K562 (cell line): Measurements from ENCODE around the gene MYO3B. TPM values are rescaled to one million over a fixed set of nuclear protein-coding genes. Genes with fewer than 3 reads are reported as not detected.

Experiments
- ATAC-seq: fragments of 200-7000 bp; cut with Tn5 transposase; 3 replicates; pipeline ENCODE4 v1.9.1; 2020; ENCODE audit warnings: moderate library complexity
- BruUV-seq: library from RNA; stranded (reverse); fragments of 400-500 nt; replicated peaks from 2 replicates; lab custom pipeline; 2021; lab: Mats Ljungman, UMichigan
- CTCF ChIA-PET: fragments of 300-600 bp; formaldehyde crosslinking; extraction: SDS; loops from one replicate; lab custom pipeline; 2021; ENCODE audit warnings: low intra/inter-chr PET ratio; lab: Yijun Ruan, JAX
- POLR2A ChIA-PET: fragments of 300-600, 350-650 bp; sonication (Branson Sonifier 250); formaldehyde crosslinking; extraction: SDS; loops from one replicate; lab custom pipeline; 2021; ENCODE audit warnings: antibody characterized with exemption, inconsistent platforms; lab: Yijun Ruan, JAX
- DNase-seq, 4 experiments: peaks; one replicate each; pipeline versions ENCODE4 v3.0.0 to v3.0.0-alpha.2; 2011 to 2018; ENCODE audit warnings: low spot score in 3 of 4, mixed read lengths in 3 of 4; ENCODE audit errors: extremely low read depth in 1 of 4
- FAIRE-seq: peaks from 2 replicates; lab custom pipeline; 2011; peaks lifted over from hg19 to GRCh38; lab: Jason Lieb, UNC
- H2AFZ ChIP-seq: 2 replicates; pipeline ENCODE4 v1.6.0; 2011; ENCODE audit warnings: low read depth, low read length, control low read depth, inconsistent platforms
- H3K27ac ChIP-seq: fragments of 200-600 bp; 3 replicates; pipeline ENCODE4 v1.8.0; 2011; ENCODE audit warnings: low read depth, mild to moderate bottlenecking, control low read depth, inconsistent platforms, low read length, moderate library complexity, mixed read lengths; ENCODE audit errors: extremely low read depth
- H3K27me3 ChIP-seq, 2 experiments: fragments of 300-600 bp in 1 of 2; 2 replicates in 1 of 2; 3 replicates in 1 of 2; pipeline versions ENCODE4 v1.6.0 to v1.8.0; 2011; ENCODE audit warnings: inconsistent platforms in 2 of 2, low read length in 2 of 2, mild to moderate bottlenecking in 1 of 2, mixed read lengths in 1 of 2, moderate library complexity in 1 of 2; ENCODE audit not compliant: control insufficient read depth in 2 of 2, insufficient read depth in 2 of 2
- H3K36me3 ChIP-seq: fragments of 300-600 bp; 3 replicates; pipeline ENCODE4 v1.8.0; 2011; ENCODE audit warnings: mild to moderate bottlenecking, low read length, inconsistent platforms; ENCODE audit not compliant: control insufficient read depth, insufficient read depth
- H3K4me1 ChIP-seq, 2 experiments: fragments of 200-600 bp in 1 of 2; replicated peaks in 1 of 2; 2 replicates in 1 of 2; 3 replicates in 1 of 2; pipeline versions ENCODE4 v1.5.1 to v1.8.0; 2011; ENCODE audit warnings: inconsistent platforms in 2 of 2, low read length in 2 of 2, mild to moderate bottlenecking in 1 of 2, mixed read lengths in 1 of 2, moderate library complexity in 1 of 2; ENCODE audit not compliant: control insufficient read depth in 2 of 2, insufficient read depth in 2 of 2
- H3K4me2 ChIP-seq: 2 replicates; pipeline ENCODE4 v1.6.1; 2011; ENCODE audit warnings: low read length, control low read depth, inconsistent platforms, mixed read lengths; ENCODE audit not compliant: insufficient read depth
- H3K4me3 ChIP-seq: fragments of 200-600 bp; sonication (generic), shearing (Covaris generic); 2 replicates; pipeline ENCODE4 v1.5.1; 2016; ENCODE audit warnings: control low read depth, inconsistent platforms
- H3K79me2 ChIP-seq: fragments of 200-600 bp; 3 replicates; pipeline ENCODE4 v1.8.0; 2011; ENCODE audit warnings: low read length, inconsistent platforms; ENCODE audit not compliant: control insufficient read depth, insufficient read depth
- H3K9ac ChIP-seq, 2 experiments: 2 replicates each; pipeline versions ENCODE4 v1.6.0 to v1.6.1; 2011; ENCODE audit warnings: low read depth in 2 of 2, low read length in 2 of 2, control low read depth in 1 of 2, inconsistent platforms in 1 of 2, mild to moderate bottlenecking in 1 of 2, mixed read lengths in 1 of 2; ENCODE audit not compliant: insufficient read depth in 1 of 2
- H3K9me1 ChIP-seq: one replicate; pipeline ENCODE4 v1.6.0; 2011; ENCODE audit warnings: inconsistent platforms, mild to moderate bottlenecking, low read length, moderate library complexity; ENCODE audit not compliant: control insufficient read depth, insufficient read depth
- H3K9me3 ChIP-seq: replicated peaks from 2 replicates; pipeline ENCODE4 v1.5.1; 2011; ENCODE audit warnings: low read depth, low read length, inconsistent platforms; ENCODE audit not compliant: control insufficient read depth, insufficient read depth
- H4K20me1 ChIP-seq: replicated peaks from 2 replicates; pipeline ENCODE4 v1.6.1; 2011; ENCODE audit warnings: low read length, inconsistent platforms, mixed read lengths; ENCODE audit not compliant: control insufficient read depth, insufficient read depth
- KLF13 ChIP-seq: fragments of 450-650 bp; IDR thresholded peaks from 2 replicates; pipeline ENCODE4 v1.6.1; 2016; ENCODE audit warnings: missing genetic modification characterization, low read depth, mild to moderate bottlenecking, missing compliant biosample characterization, moderate library complexity, borderline replicate concordance
- OTX1 ChIP-seq: fragments of 450-650 bp; formaldehyde crosslinking; IDR thresholded peaks from 2 replicates; pipeline ENCODE4 v1.4.0; 2022; ENCODE audit warnings: mild to moderate bottlenecking
- RNF219 ChIP-seq: fragments of 250-450 bp; sonication (Bioruptor Pico); IDR thresholded peaks from 2 replicates; pipeline ENCODE4 v1.5.0; 2022; ENCODE audit warnings: mild to moderate bottlenecking
- SRSF1 ChIP-seq: fragments of 200-400 bp; formaldehyde crosslinking; IDR thresholded peaks from 2 replicates; pipeline ENCODE4 v1.6.1; 2017; ENCODE audit warnings: mild to moderate bottlenecking, low read depth, low read length, moderate library complexity
- SRSF9 ChIP-seq: fragments of 200-400 bp; formaldehyde crosslinking; IDR thresholded peaks from 2 replicates; pipeline ENCODE4 v1.6.1; 2017; ENCODE audit warnings: low read depth, low read length, borderline replicate concordance
- STAT5B ChIP-seq: fragments of 250-450 bp; sonication (Bioruptor Pico); IDR thresholded peaks from 2 replicates; pipeline ENCODE4 v1.8.0; 2021; ENCODE audit warnings: mild to moderate bottlenecking, inconsistent platforms
- XRCC3 ChIP-seq: fragments of 450-650 bp; IDR thresholded peaks from 2 replicates; pipeline ENCODE4 v1.6.1; 2017; ENCODE audit warnings: mild to moderate bottlenecking, moderate library complexity
- ZBTB40 ChIP-seq, 2 experiments: fragments of 450-650 bp in 1 of 2; sonication (generic) in 1 of 2; formaldehyde crosslinking in 1 of 2; IDR thresholded peaks; 2 replicates each; pipeline versions ENCODE4 v1.7.1 to v1.9.0; 2016 to 2022; ENCODE audit warnings: inconsistent platforms in 1 of 2, mild to moderate bottlenecking in 1 of 2, missing genetic modification reagents in 1 of 2
- ZNF121 ChIP-seq: sonication (generic); formaldehyde crosslinking; conservative IDR thresholded peaks from 2 replicates; pipeline ENCODE4 v1.8.0; 2022; ENCODE audit warnings: missing genetic modification reagents
- ZNF511 ChIP-seq: sonication (generic); formaldehyde crosslinking; IDR thresholded peaks from 2 replicates; pipeline ENCODE4 v1.8.0; 2022; ENCODE audit warnings: mild to moderate bottlenecking, missing genetic modification reagents
- ZZZ3 ChIP-seq: fragments of 450-650 bp; IDR thresholded peaks from 2 replicates; pipeline ENCODE4 v1.6.1; 2016; ENCODE audit warnings: antibody characterized with exemption, mild to moderate bottlenecking, moderate library complexity
- WGBS: fragments of 100-300 bp; shearing (Covaris generic); methylation state at CpG from one replicate; pipeline ENCODE4 v1.1.6; 2016; ENCODE audit warnings: low coverage, mixed read lengths; ENCODE audit not compliant: insufficient coverage; ENCODE audit errors: missing lambda C conversion rate; 5-methylcytosine and 5-hydroxymethylcytosine counted together
- in situ Hi-C: fragments of 300-500 bp; cut with MboI; formaldehyde crosslinking; loops from 4 replicates; pipeline ENCODE4 v1.15.0; 2018; ENCODE audit warnings: inconsistent platforms, mixed read lengths
- intact Hi-C: fragments of 100-400 bp; cut with micrococcal nuclease; formaldehyde crosslinking; loops from 2 replicates; pipeline ENCODE4 v1.14.2; 2022
- polyA plus RNA-seq, 8 experiments: library from polyadenylated mRNA; depleted of rRNA in 4 of 8; stranded (reverse) in 5 of 8; unstranded in 3 of 8; fragments of >200 nt; fragmentation: Nextera tagmentation in 2 of 8; fragmentation: Illumina TruSeq in 1 of 8; extraction: Ambion mirVana in 2 of 8; extraction: Trizol in 1 of 8; gene quantifications; 2 replicates each; pipeline versions ENCODE4 v1.2.1 to v1.2.3, GENCODE V29; 2011 to 2014; ENCODE audit warnings: inconsistent platforms in 1 of 8, missing spikeins in 1 of 8
- total RNA-seq, 7 experiments: library from RNA; depleted of rRNA in 6 of 7; stranded (reverse); fragments of >200 nt in 6 of 7; fragmentation: Illumina TruSeq in 2 of 7; extraction: Trizol in 2 of 7; gene quantifications; 2 replicates each; pipeline versions ENCODE4 v1.2.1 to v1.2.3, GENCODE V29; 2011 to 2021; ENCODE audit warnings: low replicate concordance in 1 of 7

MYO3B gene
- total and polyA plus RNA-seq, 9 of the 15 experiments (the other 6 are each of a cell fraction or from before 2014, with no cell fraction given), result 2.7 to 6.5 (median 3.6) TPM

GRCh38 chr2:170669909-170670308, 492.0 kb downstream of the MYO3B start:
- intact Hi-C loops (no loop called here), in situ Hi-C loops (no loop called here)
- H3K9me1 ChIP-seq, result no peaks in the 10 kb centered on the region
- H3K4me2 ChIP-seq, result no peak overlapping the region
- no peaks in the 10 kb centered on the region for H3K27me3 ChIP-seq
- no peak for DNase-seq
- POLR2A ChIA-PET, result interaction anchor here (0.9 to 2.9 kb wide), 2 partner anchors 10 to 259 kb away, joined by 4 to 13 read pairs; partner anchors contain the start of gene GORASP2
- FAIRE-seq, result no peak
- BruUV-seq, result no TSS peak
- H2AFZ ChIP-seq, result no peak overlapping the region
- H3K36me3 ChIP-seq, result no peaks in the 10 kb centered on the region
- CTCF ChIA-PET, result no interaction called here
- no peak for ATAC-seq
- no peaks in the 10 kb centered on the region for H3K79me2 ChIP-seq
- H4K20me1 ChIP-seq, result no peaks in the 10 kb centered on the region
- no peak overlapping the region for H3K4me3 ChIP-seq
- no peak overlapping the region for H3K9ac ChIP-seq
- 34% methylated on average over 3 of the region's 3 CpGs for WGBS
- H3K27ac ChIP-seq, result no peak overlapping the region
- peaks cover 0 to 3% of the 10 kb centered on the region in 2 experiments; a peak in 2 of 5 replicates for H3K4me1 ChIP-seq
- no peaks in the 10 kb centered on the region for H3K9me3 ChIP-seq
- TF ChIP-seq STAT5B (CRISPR knock-in tag) (no peak), XRCC3 (no peak), ZNF511 (no peak), ZBTB40 (IDR thresholded peaks at IDR 0.05) (peak; percentile 95), ZBTB40 (CRISPR knock-in tag; IDR thresholded peaks at IDR 0.05) (peak; percentile 93), SRSF1 (no peak), ZNF121 (CRISPR knock-in tag) (peak; percentile 30; the same call in 1 of the 2 replicates), KLF13 (no peak), OTX1 (CRISPR knock-in tag) (no peak), SRSF9 (no peak), RNF219 (CRISPR knock-in tag) (no peak), ZZZ3 (no peak)
